Stimulated activated CD8-positive, alpha-beta memory T cell treated with anti-CD3 and anti-CD28 coated beads, Interleukin-4, amount 100 ng/mL, for 1 hour (primary cell): ENCODE data around the gene ANKS1A.
A peak's percentile ranks its signal among the peaks of the same experiment; 100 is the strongest.
"Not testable (repeated sequence)": the region's sequence is repeated elsewhere in the genome, so short reads cannot be mapped to it uniquely, and the experiment has no call there.

Experiments
- DNase-seq, 2 donors: peaks; one replicate each; pipeline ENCODE4 v3.0.0-alpha.2; 2020; ENCODE audit warnings: low read depth in 2 of 2, low spot score in 1 of 2

ANKS1A gene

GRCh38 chr6:35093118-35093445 is 204.0 kb downstream of the ANKS1A start:
- no peak for DNase-seq

- no peak for DNase-seq
These were observed 204.7 kb downstream of the ANKS1A start for GRCh38 chr6:35093783-35094182.

- DNase-seq, result no peak
These were observed 205.1 kb downstream of the ANKS1A start for GRCh38 chr6:35094183-35094582.

- DNase-seq, result no peak
These were observed 207.2 kb downstream of the ANKS1A start for GRCh38 chr6:35096129-35096862.

GRCh38 chr6:35099116-35099515 is 210.1 kb downstream of the ANKS1A start:
- DNase-seq, result no peak

- no peak for DNase-seq
These were observed 216.0 kb downstream of the ANKS1A start for GRCh38 chr6:35105078-35105477.

- not testable (repeated sequence) for DNase-seq
These were observed 217.0 kb downstream of the ANKS1A start for GRCh38 chr6:35106061-35106460.

GRCh38 chr6:35107208-35107607 is 218.2 kb downstream of the ANKS1A start:
- DNase-seq, result not testable (repeated sequence)

GRCh38 chr6:35107761-35108160 is 218.7 kb downstream of the ANKS1A start:
- DNase-seq, result not testable (repeated sequence)

GRCh38 chr6:35108309-35108885 is 219.3 kb downstream of the ANKS1A start:
- DNase-seq, result no peak

- no peak for DNase-seq
These were observed 231.7 kb downstream of the ANKS1A start for GRCh38 chr6:35120746-35121145.

GRCh38 chr6:35124356-35124755 is 235.3 kb downstream of the ANKS1A start:
- no peak for DNase-seq

GRCh38 chr6:35128042-35128441 is 239.0 kb downstream of the ANKS1A start:
- DNase-seq, result no peak

- no peak for DNase-seq
These were observed 239.4 kb downstream of the ANKS1A start for GRCh38 chr6:35128496-35128895.

GRCh38 chr6:35136185-35136584 is 247.1 kb downstream of the ANKS1A start:
- DNase-seq, result no peak

GRCh38 chr6:35138191-35138590 is 249.1 kb downstream of the ANKS1A start:
- DNase-seq, result not testable (repeated sequence)

GRCh38 chr6:35139470-35139869 is 250.4 kb downstream of the ANKS1A start:
- DNase-seq, result no peak

- DNase-seq, result peak in 1 of 2 donors; percentile 27
These were observed 251.0 kb downstream of the ANKS1A start for GRCh38 chr6:35139924-35140638.

GRCh38 chr6:35140639-35141006 is 251.6 kb downstream of the ANKS1A start:
- DNase-seq, result no peak
